Measurements from ENCODE around the gene COPS7A.

DNA sequence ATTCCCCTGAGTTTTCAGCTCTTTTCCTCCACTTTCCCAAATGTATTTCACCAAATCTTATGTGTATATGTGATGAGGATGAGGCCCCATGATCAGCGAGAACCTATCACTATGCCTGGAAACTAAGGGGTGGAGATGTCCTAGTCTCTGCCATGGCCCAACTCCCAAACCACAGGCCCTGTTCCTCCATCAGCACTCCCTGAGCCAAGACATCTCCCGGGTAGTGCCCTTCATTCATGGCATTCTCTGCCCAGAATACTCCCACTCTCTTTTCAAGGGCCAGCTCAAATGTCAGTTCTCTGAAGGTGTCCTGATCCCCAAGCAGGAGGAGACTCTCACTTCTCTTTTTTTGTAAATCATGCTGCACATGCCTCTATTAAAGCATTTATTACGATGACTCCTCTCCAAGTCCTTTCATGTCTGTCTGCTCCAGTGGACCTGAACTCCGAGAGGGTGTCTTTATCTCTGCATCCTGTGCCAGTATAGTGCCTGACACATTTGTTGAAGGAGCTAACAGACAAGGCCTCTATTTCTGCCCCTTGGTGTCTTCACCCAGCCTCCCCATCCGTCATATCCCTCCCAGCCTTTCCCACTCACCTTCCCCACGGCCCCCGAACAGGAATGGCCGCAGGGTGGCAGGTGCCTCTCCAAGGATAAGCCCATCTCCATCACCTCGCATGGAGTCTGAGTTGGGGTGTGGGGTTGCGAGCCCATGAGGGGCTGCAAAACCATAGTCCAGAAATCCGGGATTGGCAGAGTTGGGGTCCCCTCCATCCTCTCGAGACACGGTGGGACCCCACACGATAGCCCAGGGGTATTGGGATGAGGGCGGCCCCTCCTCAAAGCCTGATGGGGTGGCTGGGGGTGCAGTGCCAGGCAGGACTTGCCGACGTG is 26.9 kb upstream of the COPS7A start:
- TF ChIP-seq, protein P1, sequence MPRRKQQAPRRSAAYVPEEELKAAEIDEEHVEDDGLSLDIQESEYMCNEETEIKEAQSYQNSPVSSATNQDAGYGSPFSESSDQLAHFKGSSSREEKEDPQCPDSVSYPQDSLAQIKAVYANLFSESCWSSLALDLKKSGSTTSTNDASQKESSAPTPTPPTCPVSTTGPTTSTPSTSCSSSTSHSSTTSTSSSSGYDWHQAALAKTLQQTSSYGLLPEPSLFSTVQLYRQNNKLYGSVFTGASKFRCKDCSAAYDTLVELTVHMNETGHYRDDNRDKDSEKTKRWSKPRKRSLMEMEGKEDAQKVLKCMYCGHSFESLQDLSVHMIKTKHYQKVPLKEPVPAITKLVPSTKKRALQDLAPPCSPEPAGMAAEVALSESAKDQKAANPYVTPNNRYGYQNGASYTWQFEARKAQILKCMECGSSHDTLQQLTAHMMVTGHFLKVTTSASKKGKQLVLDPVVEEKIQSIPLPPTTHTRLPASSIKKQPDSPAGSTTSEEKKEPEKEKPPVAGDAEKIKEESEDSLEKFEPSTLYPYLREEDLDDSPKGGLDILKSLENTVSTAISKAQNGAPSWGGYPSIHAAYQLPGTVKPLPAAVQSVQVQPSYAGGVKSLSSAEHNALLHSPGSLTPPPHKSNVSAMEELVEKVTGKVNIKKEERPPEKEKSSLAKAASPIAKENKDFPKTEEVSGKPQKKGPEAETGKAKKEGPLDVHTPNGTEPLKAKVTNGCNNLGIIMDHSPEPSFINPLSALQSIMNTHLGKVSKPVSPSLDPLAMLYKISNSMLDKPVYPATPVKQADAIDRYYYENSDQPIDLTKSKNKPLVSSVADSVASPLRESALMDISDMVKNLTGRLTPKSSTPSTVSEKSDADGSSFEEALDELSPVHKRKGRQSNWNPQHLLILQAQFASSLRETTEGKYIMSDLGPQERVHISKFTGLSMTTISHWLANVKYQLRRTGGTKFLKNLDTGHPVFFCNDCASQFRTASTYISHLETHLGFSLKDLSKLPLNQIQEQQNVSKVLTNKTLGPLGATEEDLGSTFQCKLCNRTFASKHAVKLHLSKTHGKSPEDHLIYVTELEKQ (tag by site-specific recombination; IDR thresholded peaks at IDR 0.05; ENCODE audit: borderline replicate concordance) = no peak
- TF ChIP-seq ZNF530 (tag by site-specific recombination; IDR thresholded peaks at IDR 0.05; ENCODE audit: low read depth) = no peak
- TF ChIP-seq ZEB2 (tag by site-specific recombination; IDR thresholded peaks at IDR 0.05) = no peak
- TF ChIP-seq, protein P2, sequence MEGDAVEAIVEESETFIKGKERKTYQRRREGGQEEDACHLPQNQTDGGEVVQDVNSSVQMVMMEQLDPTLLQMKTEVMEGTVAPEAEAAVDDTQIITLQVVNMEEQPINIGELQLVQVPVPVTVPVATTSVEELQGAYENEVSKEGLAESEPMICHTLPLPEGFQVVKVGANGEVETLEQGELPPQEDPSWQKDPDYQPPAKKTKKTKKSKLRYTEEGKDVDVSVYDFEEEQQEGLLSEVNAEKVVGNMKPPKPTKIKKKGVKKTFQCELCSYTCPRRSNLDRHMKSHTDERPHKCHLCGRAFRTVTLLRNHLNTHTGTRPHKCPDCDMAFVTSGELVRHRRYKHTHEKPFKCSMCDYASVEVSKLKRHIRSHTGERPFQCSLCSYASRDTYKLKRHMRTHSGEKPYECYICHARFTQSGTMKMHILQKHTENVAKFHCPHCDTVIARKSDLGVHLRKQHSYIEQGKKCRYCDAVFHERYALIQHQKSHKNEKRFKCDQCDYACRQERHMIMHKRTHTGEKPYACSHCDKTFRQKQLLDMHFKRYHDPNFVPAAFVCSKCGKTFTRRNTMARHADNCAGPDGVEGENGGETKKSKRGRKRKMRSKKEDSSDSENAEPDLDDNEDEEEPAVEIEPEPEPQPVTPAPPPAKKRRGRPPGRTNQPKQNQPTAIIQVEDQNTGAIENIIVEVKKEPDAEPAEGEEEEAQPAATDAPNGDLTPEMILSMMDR (tag by site-specific recombination; IDR thresholded peaks at IDR 0.05) = no peak
- TF ChIP-seq ZNF423 (tag by site-specific recombination; IDR thresholded peaks at IDR 0.05) = no peak
- TF ChIP-seq, protein P3, sequence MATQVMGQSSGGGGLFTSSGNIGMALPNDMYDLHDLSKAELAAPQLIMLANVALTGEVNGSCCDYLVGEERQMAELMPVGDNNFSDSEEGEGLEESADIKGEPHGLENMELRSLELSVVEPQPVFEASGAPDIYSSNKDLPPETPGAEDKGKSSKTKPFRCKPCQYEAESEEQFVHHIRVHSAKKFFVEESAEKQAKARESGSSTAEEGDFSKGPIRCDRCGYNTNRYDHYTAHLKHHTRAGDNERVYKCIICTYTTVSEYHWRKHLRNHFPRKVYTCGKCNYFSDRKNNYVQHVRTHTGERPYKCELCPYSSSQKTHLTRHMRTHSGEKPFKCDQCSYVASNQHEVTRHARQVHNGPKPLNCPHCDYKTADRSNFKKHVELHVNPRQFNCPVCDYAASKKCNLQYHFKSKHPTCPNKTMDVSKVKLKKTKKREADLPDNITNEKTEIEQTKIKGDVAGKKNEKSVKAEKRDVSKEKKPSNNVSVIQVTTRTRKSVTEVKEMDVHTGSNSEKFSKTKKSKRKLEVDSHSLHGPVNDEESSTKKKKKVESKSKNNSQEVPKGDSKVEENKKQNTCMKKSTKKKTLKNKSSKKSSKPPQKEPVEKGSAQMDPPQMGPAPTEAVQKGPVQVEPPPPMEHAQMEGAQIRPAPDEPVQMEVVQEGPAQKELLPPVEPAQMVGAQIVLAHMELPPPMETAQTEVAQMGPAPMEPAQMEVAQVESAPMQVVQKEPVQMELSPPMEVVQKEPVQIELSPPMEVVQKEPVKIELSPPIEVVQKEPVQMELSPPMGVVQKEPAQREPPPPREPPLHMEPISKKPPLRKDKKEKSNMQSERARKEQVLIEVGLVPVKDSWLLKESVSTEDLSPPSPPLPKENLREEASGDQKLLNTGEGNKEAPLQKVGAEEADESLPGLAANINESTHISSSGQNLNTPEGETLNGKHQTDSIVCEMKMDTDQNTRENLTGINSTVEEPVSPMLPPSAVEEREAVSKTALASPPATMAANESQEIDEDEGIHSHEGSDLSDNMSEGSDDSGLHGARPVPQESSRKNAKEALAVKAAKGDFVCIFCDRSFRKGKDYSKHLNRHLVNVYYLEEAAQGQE (tag by site-specific recombination; IDR thresholded peaks at IDR 0.05) = no peak
- TF ChIP-seq, protein P4, sequence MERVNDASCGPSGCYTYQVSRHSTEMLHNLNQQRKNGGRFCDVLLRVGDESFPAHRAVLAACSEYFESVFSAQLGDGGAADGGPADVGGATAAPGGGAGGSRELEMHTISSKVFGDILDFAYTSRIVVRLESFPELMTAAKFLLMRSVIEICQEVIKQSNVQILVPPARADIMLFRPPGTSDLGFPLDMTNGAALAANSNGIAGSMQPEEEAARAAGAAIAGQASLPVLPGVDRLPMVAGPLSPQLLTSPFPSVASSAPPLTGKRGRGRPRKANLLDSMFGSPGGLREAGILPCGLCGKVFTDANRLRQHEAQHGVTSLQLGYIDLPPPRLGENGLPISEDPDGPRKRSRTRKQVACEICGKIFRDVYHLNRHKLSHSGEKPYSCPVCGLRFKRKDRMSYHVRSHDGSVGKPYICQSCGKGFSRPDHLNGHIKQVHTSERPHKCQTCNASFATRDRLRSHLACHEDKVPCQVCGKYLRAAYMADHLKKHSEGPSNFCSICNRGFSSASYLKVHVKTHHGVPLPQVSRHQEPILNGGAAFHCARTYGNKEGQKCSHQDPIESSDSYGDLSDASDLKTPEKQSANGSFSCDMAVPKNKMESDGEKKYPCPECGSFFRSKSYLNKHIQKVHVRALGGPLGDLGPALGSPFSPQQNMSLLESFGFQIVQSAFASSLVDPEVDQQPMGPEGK (tag by site-specific recombination; IDR thresholded peaks at IDR 0.05) = no peak
- TF ChIP-seq HOXA7 (CRISPR knock-in tag; IDR thresholded peaks at IDR 0.05; ENCODE audit: borderline replicate concordance) = no peak
- TF ChIP-seq ZNF266 (tag by site-specific recombination; IDR thresholded peaks at IDR 0.05; ENCODE audit: low read depth) = no peak
- TF ChIP-seq ZNF404 (tag by site-specific recombination; IDR thresholded peaks at IDR 0.05) = no peak
- TF ChIP-seq, protein P5, sequence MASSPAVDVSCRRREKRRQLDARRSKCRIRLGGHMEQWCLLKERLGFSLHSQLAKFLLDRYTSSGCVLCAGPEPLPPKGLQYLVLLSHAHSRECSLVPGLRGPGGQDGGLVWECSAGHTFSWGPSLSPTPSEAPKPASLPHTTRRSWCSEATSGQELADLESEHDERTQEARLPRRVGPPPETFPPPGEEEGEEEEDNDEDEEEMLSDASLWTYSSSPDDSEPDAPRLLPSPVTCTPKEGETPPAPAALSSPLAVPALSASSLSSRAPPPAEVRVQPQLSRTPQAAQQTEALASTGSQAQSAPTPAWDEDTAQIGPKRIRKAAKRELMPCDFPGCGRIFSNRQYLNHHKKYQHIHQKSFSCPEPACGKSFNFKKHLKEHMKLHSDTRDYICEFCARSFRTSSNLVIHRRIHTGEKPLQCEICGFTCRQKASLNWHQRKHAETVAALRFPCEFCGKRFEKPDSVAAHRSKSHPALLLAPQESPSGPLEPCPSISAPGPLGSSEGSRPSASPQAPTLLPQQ (tag by site-specific recombination; IDR thresholded peaks at IDR 0.05) = no peak
- no peak for TF ChIP-seq ZNF174 (tag by site-specific recombination; IDR thresholded peaks at IDR 0.05)
- no peak for TF ChIP-seq YY2 (tag by site-specific recombination; IDR thresholded peaks at IDR 0.05)
- no peak for TF ChIP-seq ZBTB7A (tag by site-specific recombination; IDR thresholded peaks at IDR 0.05; ENCODE audit: low read depth)
